ENCODE data around the gene BEX2.

GRCh38 chrX:103338663-103339062 lies 27.9 kb upstream of the BEX2 start:
- TF ChIP-seq EP300 (IDR thresholded peaks at IDR 0.05; ENCODE audit: borderline replicate concordance) (no peak), TAF1 (IDR thresholded peaks at IDR 0.05; ENCODE audit: low read depth) (no peak), TEAD4 (IDR thresholded peaks at IDR 0.05) (no peak), USF1 (IDR thresholded peaks at IDR 0.05) (no peak), MAX (IDR thresholded peaks at IDR 0.05) (no peak), CEBPB (IDR thresholded peaks at IDR 0.05) (no peak), REST (IDR thresholded peaks at IDR 0.05; ENCODE audit: low read depth) (no peak), EGR1 (IDR thresholded peaks at IDR 0.05) (no peak), CREB1 (IDR thresholded peaks at IDR 0.05; ENCODE audit: low read depth) (no peak)
